NCI-H187 treated with DMSO at 0.1 percent for 48 hours (cell line): ENCODE data around the gene MC2R.

Experiments used
- DNase-seq: peaks from one replicate; lab custom pipeline; 2025; lab: John Stamatoyannopoulos, UW

The MC2R gene

DNA sequence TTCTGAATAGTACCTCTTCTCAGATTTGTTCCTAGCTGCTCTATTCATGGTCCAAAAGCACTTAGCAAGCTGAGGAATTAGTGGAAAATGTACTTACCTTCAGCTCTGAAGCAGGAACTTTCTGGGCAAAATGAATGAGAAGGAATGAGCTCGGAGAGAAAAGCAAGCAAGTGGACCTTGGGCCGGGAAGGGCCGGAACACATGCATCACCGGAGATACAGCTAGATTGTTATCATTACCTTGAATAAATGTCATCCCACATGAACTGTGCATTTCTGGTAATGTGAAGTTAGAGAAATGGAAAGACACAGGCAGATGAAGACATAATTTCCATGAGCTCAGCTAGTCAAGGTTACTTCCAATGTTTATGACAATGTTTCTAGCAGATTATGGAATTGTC, at the start of gene MC2R:
MC2R (minus strand) TSS at position 146 of the 400 bp plus-strand sequence. CDS start 30,018 bp downstream, outside the sequence.
- DNase-seq, result no peak

DNA sequence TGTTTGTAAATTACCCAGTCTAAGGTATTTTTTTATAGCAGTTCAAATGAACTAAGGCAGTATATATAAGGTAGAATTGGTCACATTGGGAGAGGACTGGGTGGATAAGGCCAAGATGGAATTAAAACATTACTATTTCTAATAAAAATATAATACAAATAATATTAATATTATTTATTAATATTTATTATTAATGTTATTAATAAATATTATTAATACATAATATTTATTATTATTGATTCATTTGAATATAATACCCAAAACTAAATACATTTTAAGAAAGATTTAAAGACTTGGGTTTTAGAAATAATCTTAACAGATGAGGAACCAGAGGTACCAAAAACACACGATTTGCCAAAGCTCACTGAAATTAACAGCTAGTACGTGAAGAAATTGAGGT, 30.5 kb upstream of the MC2R start:
- DNase-seq, result no peak

DNA sequence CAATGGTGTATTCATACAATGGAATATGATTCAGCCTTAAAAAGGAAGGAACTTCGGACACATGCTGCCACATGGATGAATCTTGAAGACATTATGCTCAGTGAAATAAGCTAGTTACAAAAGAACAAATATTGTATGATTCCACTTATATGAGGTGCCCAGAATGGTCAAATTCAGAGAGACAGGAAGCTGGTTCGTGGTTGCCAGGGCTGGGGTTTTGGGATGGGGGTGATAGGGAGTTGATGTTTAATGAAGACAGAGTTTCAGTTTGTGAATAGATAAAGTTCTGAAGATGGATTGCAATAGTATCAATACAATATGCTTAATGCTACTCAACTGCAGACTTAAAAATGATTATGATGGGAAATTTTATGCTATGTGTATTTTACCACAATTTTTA, 28.0 kb upstream of the MC2R start:
- DNase-seq, result no peak

DNA sequence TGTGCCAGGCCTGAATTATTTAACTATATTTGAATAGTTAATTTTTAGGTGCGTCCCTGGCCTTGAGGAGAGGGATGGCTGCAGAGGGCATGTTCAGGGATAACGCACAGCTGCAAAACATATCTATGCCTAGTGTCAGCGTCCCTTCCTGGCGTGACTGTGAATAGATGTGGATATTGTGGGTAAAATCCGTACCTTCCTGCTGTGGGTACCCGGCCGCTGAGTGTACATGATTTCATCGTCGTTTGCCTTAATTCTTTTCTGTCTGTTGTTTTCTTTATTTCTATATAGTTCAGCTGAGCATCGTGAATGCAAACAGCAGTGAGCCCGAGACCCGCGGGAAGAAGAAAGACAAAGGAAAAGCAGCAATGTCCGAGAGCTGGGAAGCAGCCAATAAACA, 25.0 kb upstream of the MC2R start:
- DNase-seq, result no peak

DNA sequence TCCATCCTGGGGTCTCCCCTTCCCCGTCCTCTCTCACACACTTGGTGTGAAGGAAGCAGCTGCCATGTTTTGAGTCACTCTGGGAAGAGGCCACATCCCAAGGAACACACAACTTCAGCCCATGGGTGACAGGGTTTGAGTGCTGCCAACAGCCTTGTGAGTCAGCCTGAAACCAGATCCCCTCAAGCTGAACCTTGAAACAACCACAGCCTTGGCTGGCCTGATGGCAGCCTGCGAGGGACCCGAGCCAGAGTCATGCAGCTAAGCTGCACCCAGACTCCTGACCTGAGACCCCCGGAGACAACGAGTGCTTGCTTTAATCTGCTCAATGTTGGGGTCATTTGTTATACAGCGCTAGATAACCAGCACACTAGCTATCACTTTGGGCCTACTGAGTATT, 19.3 kb upstream of the MC2R start:
- DNase-seq, result no peak

DNA sequence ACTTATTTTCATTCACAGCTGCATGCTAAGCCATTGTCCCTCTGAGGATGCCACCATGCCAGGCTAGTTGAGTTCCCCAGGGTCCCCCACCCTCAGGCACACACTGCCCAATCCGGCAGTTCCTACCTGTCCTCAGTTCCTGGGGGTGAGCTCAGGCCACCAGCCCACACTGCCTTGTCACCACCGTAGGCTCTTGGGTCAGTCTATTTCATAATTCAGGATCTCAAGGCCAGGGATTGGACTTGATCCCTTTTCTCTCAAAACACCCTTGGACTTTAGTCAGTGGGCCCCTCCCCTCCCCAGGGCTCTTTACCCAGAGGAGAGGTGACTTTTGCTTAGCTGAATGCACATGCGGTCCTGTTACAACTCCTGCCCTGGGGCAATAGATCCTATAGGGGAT, 18.7 kb upstream of the MC2R start:
- no peak for DNase-seq

GRCh38 chr18:13932285-13933025, 17.1 kb upstream of the MC2R start:
- DNase-seq, result no peak

- DNase-seq, result no peak
Measured at GRCh38 chr18:13930964-13931363, 15.6 kb upstream of the MC2R start.

DNA sequence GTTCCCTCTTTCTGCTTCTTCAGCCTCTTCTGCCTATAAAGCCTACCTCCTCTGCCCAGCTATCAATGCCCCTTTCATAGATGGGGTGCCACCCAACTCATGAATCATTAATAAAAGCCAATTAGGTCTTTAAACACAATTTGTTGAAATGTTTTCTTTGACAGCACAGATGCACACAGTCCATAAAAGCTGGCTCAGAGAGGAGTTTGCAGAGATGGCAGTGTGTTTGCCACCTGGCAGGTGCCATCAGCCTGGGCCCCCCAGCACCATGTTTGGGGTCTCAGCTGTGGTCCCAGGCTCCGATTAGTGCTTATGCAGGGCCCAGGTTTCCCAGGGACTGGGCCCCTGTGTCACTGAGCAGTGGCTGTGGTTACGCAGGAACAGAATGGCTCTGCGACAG, 7.9 kb upstream of the MC2R start:
- DNase-seq, result no peak

DNA sequence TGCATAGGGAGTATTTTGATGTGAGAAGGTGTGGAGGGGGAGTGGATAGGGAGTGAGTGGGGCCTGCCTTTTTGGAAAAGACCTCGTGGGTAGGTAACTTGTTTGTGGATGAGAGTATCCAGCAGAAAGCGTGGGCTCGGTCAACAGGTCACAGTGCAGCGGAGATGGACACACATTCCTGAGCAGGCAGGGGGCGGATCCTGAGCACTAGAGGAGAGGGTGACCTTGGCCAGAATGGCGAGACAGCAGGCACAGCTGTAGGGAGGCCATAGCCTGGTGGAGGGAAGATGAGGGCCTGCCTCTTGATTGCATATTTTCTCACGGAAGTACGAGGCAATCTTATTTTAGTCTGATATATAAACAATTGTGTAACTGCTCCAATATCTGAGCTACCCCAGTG, 3.6 kb upstream of the MC2R start:
- no peak for DNase-seq

DNA sequence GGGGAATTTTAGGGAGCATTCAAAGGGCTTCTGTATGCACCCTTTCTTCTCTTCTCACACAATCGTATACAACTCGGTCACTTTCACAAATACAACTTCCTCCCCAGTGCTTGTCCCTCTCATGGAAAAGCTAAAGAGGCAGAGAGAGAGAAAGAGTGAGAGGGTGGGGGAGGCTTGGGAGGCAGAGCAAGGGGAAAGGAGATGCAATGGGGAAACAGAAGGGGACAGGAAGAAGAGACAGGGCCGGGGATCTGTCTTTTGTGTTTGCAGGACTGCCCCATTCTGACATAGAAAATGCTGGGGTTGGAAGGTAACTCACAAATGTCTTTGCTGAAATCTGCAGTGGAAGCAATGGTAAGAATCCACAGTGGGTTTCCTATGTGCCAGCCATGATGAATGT, 2.1 kb upstream of the MC2R start:
- no peak for DNase-seq

DNA sequence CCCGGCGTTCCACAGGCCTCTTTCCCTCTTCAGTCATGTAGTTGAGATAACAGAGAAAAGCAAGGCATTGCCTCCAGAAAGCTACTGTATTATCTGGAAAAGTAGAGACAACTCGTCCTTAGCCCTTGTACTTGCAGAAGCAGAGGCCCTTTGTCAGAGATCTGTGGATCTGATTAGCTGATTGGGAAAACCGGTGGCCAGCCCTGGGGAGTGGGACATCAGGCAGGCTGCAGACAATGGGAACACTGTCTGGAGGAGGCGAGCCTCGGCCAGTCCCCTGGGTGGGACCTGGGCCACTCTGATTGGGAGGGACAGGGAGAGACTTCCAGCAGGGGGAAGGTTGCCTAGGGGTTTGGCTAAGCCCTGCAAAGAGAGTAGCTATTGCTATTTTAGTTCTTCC, 1.2 kb upstream of the MC2R start:
- DNase-seq, result no peak

DNA sequence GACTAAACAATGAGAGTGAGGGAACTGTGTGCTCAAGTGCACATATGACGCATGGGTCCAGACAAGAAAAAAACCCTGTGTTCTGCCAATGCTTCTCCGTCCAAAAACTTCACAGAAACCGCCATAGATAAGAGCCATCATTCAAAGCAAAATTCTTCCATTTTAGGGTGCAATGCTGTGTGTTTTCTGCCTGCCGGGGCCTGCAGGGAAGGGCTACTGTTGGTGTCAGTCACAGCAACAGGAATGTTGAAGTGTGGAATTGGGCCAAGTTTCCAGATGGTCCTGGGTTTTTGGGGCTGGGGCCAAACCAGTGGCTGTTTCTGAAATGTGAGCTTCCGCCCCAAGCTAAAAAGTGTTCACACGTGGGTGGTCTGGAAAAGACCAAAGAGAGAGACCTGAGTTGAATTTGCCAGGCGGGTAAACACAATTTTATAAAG, 677 bp upstream of the MC2R start:
- no peak for DNase-seq

DNA sequence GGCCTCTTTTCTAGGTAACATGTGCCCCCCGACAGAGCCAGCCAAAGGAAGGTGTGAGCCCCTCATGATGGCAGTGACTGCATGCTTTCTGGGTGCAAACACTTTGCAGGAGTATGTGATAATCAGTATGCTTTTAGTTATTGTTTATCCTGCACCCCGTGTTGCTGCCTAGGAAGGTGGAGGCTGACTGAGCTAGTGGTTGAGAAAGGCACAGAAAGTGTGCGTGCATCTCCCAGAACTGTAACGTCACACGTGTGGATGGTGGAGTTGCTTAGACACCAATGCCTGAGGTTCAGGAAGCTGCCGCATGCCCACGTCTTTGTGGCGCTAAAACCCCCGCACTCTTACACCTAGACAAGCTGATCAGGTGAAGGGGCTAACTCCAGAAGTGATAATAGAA, 580 bp downstream of the MC2R start:
- no peak for DNase-seq

DNA sequence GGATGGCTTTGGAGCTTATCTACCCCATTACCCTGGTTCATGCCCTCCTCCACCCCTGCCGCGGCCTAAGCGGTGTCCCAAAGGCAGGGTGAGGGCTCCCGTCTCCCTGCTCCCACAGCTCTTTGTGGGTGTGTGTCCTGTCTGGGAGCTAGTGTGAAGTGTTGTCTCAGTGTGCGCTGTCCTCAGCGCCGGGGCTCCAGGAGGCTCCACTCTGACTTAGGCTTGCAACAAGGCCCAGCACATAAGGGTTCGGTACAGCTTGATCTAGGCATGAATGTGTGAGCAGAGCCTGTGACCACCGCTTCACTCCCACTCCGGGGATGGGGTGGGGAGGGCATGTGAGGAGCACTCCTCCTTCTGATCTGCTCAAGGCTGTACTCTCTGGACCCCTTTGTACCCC, 1.2 kb downstream of the MC2R start:
- DNase-seq, result no peak

DNA sequence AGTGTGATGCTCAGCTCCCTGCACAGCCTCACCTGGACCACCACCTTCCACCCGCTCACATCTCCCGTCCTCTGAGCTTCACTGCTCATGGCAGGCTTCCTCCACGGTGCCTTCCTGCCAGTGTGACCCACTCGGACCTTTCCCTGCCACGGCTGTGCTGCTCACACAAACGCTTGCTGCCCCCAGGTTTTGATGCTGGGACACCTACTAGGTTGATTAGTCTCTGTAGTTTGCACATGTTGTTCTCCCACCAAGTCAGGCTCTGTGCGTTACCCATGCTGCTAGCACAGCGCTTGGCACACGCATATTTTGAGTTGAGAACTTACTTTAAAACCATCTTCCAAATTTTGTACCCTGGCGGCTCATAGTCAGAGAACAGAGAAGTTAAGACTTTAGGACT, 2.1 kb downstream of the MC2R start:
- DNase-seq, result no peak

- no peak for DNase-seq
Measured at GRCh38 chr18:13912601-13913000, 2.7 kb downstream of the MC2R start.

DNA sequence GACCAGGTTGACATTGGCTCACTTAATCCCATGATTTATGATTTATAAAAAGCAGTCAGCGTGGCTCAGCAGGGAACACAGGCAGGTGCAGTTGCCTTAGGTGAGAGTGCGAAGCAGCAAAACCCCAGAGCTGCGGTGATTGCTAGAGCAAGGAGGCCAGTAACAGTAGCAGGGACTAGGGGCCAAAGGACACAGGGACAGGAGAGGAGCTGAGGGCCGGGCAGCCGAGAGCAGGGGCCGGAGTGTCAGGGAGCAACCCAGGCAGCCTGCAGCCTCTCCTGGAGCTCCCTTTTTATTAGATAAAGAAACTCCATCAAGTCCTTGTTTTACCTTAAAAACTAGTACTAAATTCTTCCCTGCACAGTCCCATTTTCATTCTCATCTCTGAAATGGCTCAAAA, 4.3 kb downstream of the MC2R start:
- DNase-seq, result no peak

DNA sequence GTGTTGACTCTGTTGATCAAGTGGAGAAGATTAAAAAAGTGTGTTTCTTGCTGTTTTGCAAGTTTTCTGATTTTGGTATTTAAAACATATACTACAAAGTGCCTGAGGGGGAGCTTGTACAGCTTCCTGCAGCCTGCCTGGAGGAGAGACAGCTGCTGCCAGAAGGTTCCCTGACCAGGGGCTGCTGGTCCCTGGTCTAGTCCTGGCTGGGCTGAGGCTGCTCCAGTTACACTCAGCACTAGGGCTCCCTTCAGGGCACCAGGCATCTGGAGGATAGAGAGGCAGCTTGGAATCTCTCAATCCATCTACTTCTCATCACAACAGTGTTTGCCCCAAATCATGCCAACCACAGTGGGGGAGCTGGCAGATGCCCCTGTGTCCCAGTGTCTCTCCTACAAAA, 4.8 kb downstream of the MC2R start:
- no peak for DNase-seq

- DNase-seq, result no peak
Measured at GRCh38 chr18:13909141-13909940, 6.0 kb downstream of the MC2R start.

- no peak for DNase-seq
Measured at GRCh38 chr18:13900633-13901032, 14.7 kb downstream of the MC2R start.

DNA sequence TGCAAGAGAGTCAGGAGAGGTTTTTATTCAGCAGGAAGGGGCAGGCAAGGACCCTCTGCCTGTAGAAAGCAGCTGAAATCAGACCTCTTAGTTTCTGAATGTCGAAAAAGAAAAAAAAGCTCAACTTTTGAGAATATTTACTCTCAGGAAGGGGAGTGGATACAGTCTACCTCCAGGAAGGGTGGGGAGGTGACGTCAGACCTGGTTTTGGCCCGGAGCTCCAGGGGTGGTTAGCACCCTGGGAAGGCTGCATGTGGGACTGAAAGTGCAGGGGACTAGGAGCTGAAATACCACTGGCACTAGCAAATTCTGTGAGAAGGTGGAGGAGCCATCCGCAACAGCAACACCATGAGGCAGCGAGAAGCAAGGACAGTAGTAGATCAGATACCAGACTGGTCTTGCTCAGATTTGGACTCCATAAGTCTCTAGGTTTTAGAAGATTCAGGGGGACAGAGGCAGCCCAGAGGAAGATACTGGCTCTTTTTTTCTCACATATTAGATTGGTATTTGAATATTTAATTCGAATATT, 19.8 kb downstream of the MC2R start:
- no peak for DNase-seq

GRCh38 chr18:13894531-13894930, 20.8 kb downstream of the MC2R start:
- no peak for DNase-seq

GRCh38 chr18:13893418-13893760, 21.9 kb downstream of the MC2R start:
- no peak for DNase-seq
